K562 (cell line): Measurements from ENCODE around the gene EIF3I. TPM values are rescaled to one million over a fixed set of nuclear protein-coding genes. Genes with fewer than 3 reads are reported as not detected.

Experiments
- ATAC-seq: fragments of 200-7000 bp; cut with Tn5 transposase; 3 replicates; pipeline ENCODE4 v1.9.1; 2020; ENCODE audit warnings: moderate library complexity
- BruUV-seq: library from RNA; stranded (reverse); fragments of 400-500 nt; replicated peaks from 2 replicates; lab custom pipeline; 2021; lab: Mats Ljungman, UMichigan
- CTCF ChIA-PET: fragments of 300-600 bp; formaldehyde crosslinking; extraction: SDS; loops from one replicate; lab custom pipeline; 2021; ENCODE audit warnings: low intra/inter-chr PET ratio; lab: Yijun Ruan, JAX
- POLR2A ChIA-PET: fragments of 300-600, 350-650 bp; sonication (Branson Sonifier 250); formaldehyde crosslinking; extraction: SDS; loops from one replicate; lab custom pipeline; 2021; ENCODE audit warnings: antibody characterized with exemption, inconsistent platforms; lab: Yijun Ruan, JAX
- DNase-seq, 4 experiments: peaks; one replicate each; pipeline versions ENCODE4 v3.0.0 to v3.0.0-alpha.2; 2011 to 2018; ENCODE audit warnings: low spot score in 3 of 4, mixed read lengths in 3 of 4; ENCODE audit errors: extremely low read depth in 1 of 4
- FAIRE-seq: peaks from 2 replicates; lab custom pipeline; 2011; peaks lifted over from hg19 to GRCh38; lab: Jason Lieb, UNC
- H2AFZ ChIP-seq: 2 replicates; pipeline ENCODE4 v1.6.0; 2011; ENCODE audit warnings: low read depth, low read length, control low read depth, inconsistent platforms
- H3K27ac ChIP-seq: fragments of 200-600 bp; 3 replicates; pipeline ENCODE4 v1.8.0; 2011; ENCODE audit warnings: low read depth, mild to moderate bottlenecking, control low read depth, inconsistent platforms, low read length, moderate library complexity, mixed read lengths; ENCODE audit errors: extremely low read depth
- H3K27me3 ChIP-seq, 2 experiments: fragments of 300-600 bp in 1 of 2; 2 replicates in 1 of 2; 3 replicates in 1 of 2; pipeline versions ENCODE4 v1.6.0 to v1.8.0; 2011; ENCODE audit warnings: inconsistent platforms in 2 of 2, low read length in 2 of 2, mild to moderate bottlenecking in 1 of 2, mixed read lengths in 1 of 2, moderate library complexity in 1 of 2; ENCODE audit not compliant: control insufficient read depth in 2 of 2, insufficient read depth in 2 of 2
- H3K36me3 ChIP-seq: fragments of 300-600 bp; 3 replicates; pipeline ENCODE4 v1.8.0; 2011; ENCODE audit warnings: mild to moderate bottlenecking, low read length, inconsistent platforms; ENCODE audit not compliant: control insufficient read depth, insufficient read depth
- H3K4me1 ChIP-seq, 2 experiments: fragments of 200-600 bp in 1 of 2; replicated peaks in 1 of 2; 2 replicates in 1 of 2; 3 replicates in 1 of 2; pipeline versions ENCODE4 v1.5.1 to v1.8.0; 2011; ENCODE audit warnings: inconsistent platforms in 2 of 2, low read length in 2 of 2, mild to moderate bottlenecking in 1 of 2, mixed read lengths in 1 of 2, moderate library complexity in 1 of 2; ENCODE audit not compliant: control insufficient read depth in 2 of 2, insufficient read depth in 2 of 2
- H3K4me2 ChIP-seq: 2 replicates; pipeline ENCODE4 v1.6.1; 2011; ENCODE audit warnings: low read length, control low read depth, inconsistent platforms, mixed read lengths; ENCODE audit not compliant: insufficient read depth
- H3K4me3 ChIP-seq: fragments of 200-600 bp; sonication (generic), shearing (Covaris generic); 2 replicates; pipeline ENCODE4 v1.5.1; 2016; ENCODE audit warnings: control low read depth, inconsistent platforms
- H3K79me2 ChIP-seq: fragments of 200-600 bp; 3 replicates; pipeline ENCODE4 v1.8.0; 2011; ENCODE audit warnings: low read length, inconsistent platforms; ENCODE audit not compliant: control insufficient read depth, insufficient read depth
- H3K9ac ChIP-seq, 2 experiments: 2 replicates each; pipeline versions ENCODE4 v1.6.0 to v1.6.1; 2011; ENCODE audit warnings: low read depth in 2 of 2, low read length in 2 of 2, control low read depth in 1 of 2, inconsistent platforms in 1 of 2, mild to moderate bottlenecking in 1 of 2, mixed read lengths in 1 of 2; ENCODE audit not compliant: insufficient read depth in 1 of 2
- H3K9me1 ChIP-seq: one replicate; pipeline ENCODE4 v1.6.0; 2011; ENCODE audit warnings: inconsistent platforms, mild to moderate bottlenecking, low read length, moderate library complexity; ENCODE audit not compliant: control insufficient read depth, insufficient read depth
- H3K9me3 ChIP-seq: replicated peaks from 2 replicates; pipeline ENCODE4 v1.5.1; 2011; ENCODE audit warnings: low read depth, low read length, inconsistent platforms; ENCODE audit not compliant: control insufficient read depth, insufficient read depth
- H4K20me1 ChIP-seq: replicated peaks from 2 replicates; pipeline ENCODE4 v1.6.1; 2011; ENCODE audit warnings: low read length, inconsistent platforms, mixed read lengths; ENCODE audit not compliant: control insufficient read depth, insufficient read depth
- CREB1 ChIP-seq, 2 experiments: sonication (generic) in 1 of 2; formaldehyde crosslinking in 1 of 2; IDR thresholded peaks; 2 replicates each; pipeline versions ENCODE4 v1.6.1 to v1.8.0; 2012 to 2022; ENCODE audit warnings: inconsistent platforms in 1 of 2, mild to moderate bottlenecking in 1 of 2, missing genetic modification reagents in 1 of 2, moderate library complexity in 1 of 2
- HSF4 ChIP-seq: fragments of 250-450 bp; sonication (Bioruptor Pico); IDR thresholded peaks from 2 replicates; pipeline ENCODE4 v2.1.2; 2022; ENCODE audit warnings: mild to moderate bottlenecking, moderate library complexity, borderline replicate concordance
- KAT7 ChIP-seq: sonication (generic); formaldehyde crosslinking; IDR thresholded peaks from 2 replicates; pipeline ENCODE4 v1.8.0; 2022; ENCODE audit warnings: missing genetic modification reagents, mild to moderate bottlenecking, borderline replicate concordance
- MYC ChIP-seq, 2 experiments: fragments of 250-450 bp in 1 of 2; sonication (Bioruptor Pico) in 1 of 2; IDR thresholded peaks; 2 replicates each; pipeline versions ENCODE4 v1.5.1 to v1.6.1; 2012 to 2021; ENCODE audit warnings: low read depth in 2 of 2, borderline replicate concordance in 1 of 2, improper control_type of control experiment in 1 of 2, low read length in 1 of 2, mild to moderate bottlenecking in 1 of 2, moderate library complexity in 1 of 2
- OTX1 ChIP-seq: fragments of 450-650 bp; formaldehyde crosslinking; IDR thresholded peaks from 2 replicates; pipeline ENCODE4 v1.4.0; 2022; ENCODE audit warnings: mild to moderate bottlenecking
- POLR2B ChIP-seq: fragments of 450-650 bp; IDR thresholded peaks from 2 replicates; pipeline ENCODE4 v1.6.1; 2018; ENCODE audit warnings: low read depth; ENCODE audit not compliant: partially characterized antibody
- POLR2G ChIP-seq: fragments of 200-400 bp; formaldehyde crosslinking; IDR thresholded peaks from 2 replicates; pipeline ENCODE4 v1.6.1; 2017; ENCODE audit warnings: low read depth, mild to moderate bottlenecking, antibody characterized with exemption, low read length, moderate library complexity
- RAD51 ChIP-seq: fragments of 450-650 bp; IDR thresholded peaks from 2 replicates; pipeline ENCODE4 v1.7.1; 2016; ENCODE audit warnings: low read depth, mild to moderate bottlenecking, borderline replicate concordance
- RCOR1 ChIP-seq, 2 experiments: IDR thresholded peaks; 2 replicates each; pipeline ENCODE4 v1.6.1; 2012; ENCODE audit warnings: low read depth in 2 of 2, low read length in 2 of 2, borderline replicate concordance in 1 of 2, improper control_type of control experiment in 1 of 2
- SUPT5H ChIP-seq: fragments of 450-650 bp; IDR thresholded peaks from 2 replicates; pipeline ENCODE4 v1.6.1; 2016
- TBL1XR1 ChIP-seq, 2 experiments: IDR thresholded peaks; 2 replicates each; pipeline ENCODE4 v1.6.1; 2012; ENCODE audit warnings: improper control_type of control experiment in 2 of 2, low read length in 2 of 2, mild to moderate bottlenecking in 1 of 2
- TEAD2 ChIP-seq: fragments of 450-650 bp; IDR thresholded peaks from 2 replicates; pipeline ENCODE4 v1.6.1; 2016; ENCODE audit warnings: missing genetic modification characterization, control low read depth, missing compliant biosample characterization
- ZNF77 ChIP-seq: fragments of 250-450 bp; sonication (Bioruptor Pico); IDR thresholded peaks from 2 replicates; pipeline ENCODE4 v1.5.0; 2020
- WGBS: fragments of 100-300 bp; shearing (Covaris generic); methylation state at CpG from one replicate; pipeline ENCODE4 v1.1.6; 2016; ENCODE audit warnings: low coverage, mixed read lengths; ENCODE audit not compliant: insufficient coverage; ENCODE audit errors: missing lambda C conversion rate; 5-methylcytosine and 5-hydroxymethylcytosine counted together
- in situ Hi-C: fragments of 300-500 bp; cut with MboI; formaldehyde crosslinking; loops from 4 replicates; pipeline ENCODE4 v1.15.0; 2018; ENCODE audit warnings: inconsistent platforms, mixed read lengths
- intact Hi-C: fragments of 100-400 bp; cut with micrococcal nuclease; formaldehyde crosslinking; loops from 2 replicates; pipeline ENCODE4 v1.14.2; 2022
- polyA plus RNA-seq, 8 experiments: library from polyadenylated mRNA; depleted of rRNA in 4 of 8; stranded (reverse) in 5 of 8; unstranded in 3 of 8; fragments of >200 nt; fragmentation: Nextera tagmentation in 2 of 8; fragmentation: Illumina TruSeq in 1 of 8; extraction: Ambion mirVana in 2 of 8; extraction: Trizol in 1 of 8; gene quantifications; 2 replicates each; pipeline versions ENCODE4 v1.2.1 to v1.2.3, GENCODE V29; 2011 to 2014; ENCODE audit warnings: inconsistent platforms in 1 of 8, missing spikeins in 1 of 8
- total RNA-seq, 7 experiments: library from RNA; depleted of rRNA in 6 of 7; stranded (reverse); fragments of >200 nt in 6 of 7; fragmentation: Illumina TruSeq in 2 of 7; extraction: Trizol in 2 of 7; gene quantifications; 2 replicates each; pipeline versions ENCODE4 v1.2.1 to v1.2.3, GENCODE V29; 2011 to 2021; ENCODE audit warnings: low replicate concordance in 1 of 7
- TF ChIP-seq, protein P1 (sequence below): fragments of 200-800 bp; sonication (Bioruptor generic); IDR thresholded peaks from 2 replicates; pipeline ENCODE4 v1.6.1; 2017; ENCODE audit warnings: missing genetic modification characterization, missing compliant biosample characterization
- TF ChIP-seq, protein P2 (sequence below): sonication (generic); formaldehyde crosslinking; IDR thresholded peaks from 2 replicates; pipeline ENCODE4 v1.5.0; 2020; ENCODE audit warnings: missing genetic modification reagents
- TF ChIP-seq, protein P3 (sequence below): fragments of 450-650 bp; formaldehyde crosslinking; IDR thresholded peaks from 2 replicates; pipeline ENCODE4 v1.4.0; 2022; ENCODE audit warnings: missing genetic modification characterization
- TF ChIP-seq, protein P4 (sequence below): sonication (generic); formaldehyde crosslinking; IDR thresholded peaks from 2 replicates; pipeline ENCODE4 v1.9.0; 2022; ENCODE audit warnings: mild to moderate bottlenecking, missing genetic modification reagents

EIF3I gene
- total and polyA plus RNA-seq, 9 of the 15 experiments (the other 6 are each of a cell fraction or from before 2014, with no cell fraction given) = 414 to 1,526 (median 635) TPM

DNA sequence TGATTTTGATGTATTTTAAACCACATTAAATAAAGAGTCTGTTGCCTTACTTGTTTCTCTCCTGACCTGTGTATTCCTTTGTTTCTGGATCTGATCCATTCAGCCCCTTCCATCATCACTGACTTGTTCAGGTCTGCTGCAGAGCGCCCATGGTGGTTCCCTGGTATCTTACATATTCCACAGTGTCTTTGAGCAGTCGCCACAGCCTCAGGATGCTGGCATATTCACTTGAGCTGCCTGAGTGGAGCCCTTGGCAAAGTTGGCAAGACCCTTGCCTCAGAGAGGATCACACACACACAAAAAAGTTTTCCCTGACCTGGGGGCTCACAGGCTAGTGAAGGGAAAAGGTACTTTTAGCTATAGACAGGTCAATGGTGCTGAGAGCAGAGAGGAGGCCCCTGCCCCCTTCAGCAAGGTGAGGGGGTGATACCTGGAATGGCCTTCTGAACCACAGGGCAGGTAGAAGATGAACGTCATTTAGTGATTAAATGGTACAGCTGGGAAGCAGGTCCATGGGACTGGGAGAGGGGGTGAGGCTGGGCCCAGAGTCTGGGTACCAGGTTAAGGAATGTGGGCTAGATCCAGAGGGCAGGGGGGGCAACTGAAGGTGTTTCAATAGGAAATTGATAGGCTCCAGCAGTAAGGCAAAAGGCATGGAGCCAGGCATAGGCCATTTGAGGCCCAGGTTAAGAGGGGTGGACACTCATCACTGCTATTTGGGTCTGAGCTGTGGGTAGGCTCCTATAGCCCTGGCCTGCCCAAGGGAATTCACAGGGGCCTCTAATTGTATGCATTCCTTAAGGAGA lies 23.8 kb upstream of the EIF3I start:
- no peaks in the 10 kb centered on the region; the same call in none of the 2 replicates for H4K20me1 ChIP-seq
- peaks cover 16 to 39% of the 10 kb centered on the region in 2 experiments for H3K4me1 ChIP-seq
- intact Hi-C loops = no loop called here
- no peak overlapping the region for H3K4me2 ChIP-seq
- H3K36me3 ChIP-seq = peaks cover 51% of the 10 kb centered on the region
- ChIA-PET CTCF (no interaction called here), POLR2A (interaction anchor here (0.7 to 10.8 kb wide), 12 partner anchors 10 to 133 kb away, joined by 3 to 201 read pairs (median 4); partner anchors contain the start of genes DCDC2B, IQCC, KPNA6 and TXLNA)
- FAIRE-seq (no peak), ATAC-seq (no peak), DNase-seq (no peak)
- no peak overlapping the region; the same call in 2 of the 3 replicates for H3K27ac ChIP-seq
- H3K27me3 ChIP-seq = no peaks in the 10 kb centered on the region
- in situ Hi-C loops = no loop called here
- peak overlapping the region in 1 of 2 experiments; percentile 1; a peak in 1 of 4 replicates for H3K9ac ChIP-seq
- H3K4me3 ChIP-seq = no peak overlapping the region
- BruUV-seq = no TSS peak
- WGBS = 76% methylated on average over 3 of the region's 3 CpGs
- peaks cover 3% of the 10 kb centered on the region for H3K9me1 ChIP-seq
- no peaks in the 10 kb centered on the region for H3K9me3 ChIP-seq
- H3K79me2 ChIP-seq = peaks cover 13% of the 10 kb centered on the region; the same call in 2 of the 3 replicates
- H2AFZ ChIP-seq = no peak overlapping the region
- TF ChIP-seq OTX1 (peak; percentile 68; the same call in 1 of the 2 replicates), ZNF77 (no peak), CREB1 (IDR thresholded peaks at IDR 0.05) (no peak), CREB1 (CRISPR knock-in tag; IDR thresholded peaks at IDR 0.05) (no peak), POLR2B (peak; percentile 37), TBL1XR1 (IDR thresholded peaks at IDR 0.05; ENCODE audit: low read length in 2 of 2) (no peak), HSF4 (CRISPR knock-in tag) (no peak), KAT7 (CRISPR knock-in tag) (0 out of 2 replicates have a peak, but pooled peaks have one; percentile 37), SUPT5H (peak; percentile 67), RCOR1 (IDR thresholded peaks at IDR 0.05; ENCODE audit: borderline replicate concordance in 1 of 2, low read depth in 2 of 2, low read length in 2 of 2) (no peak), POLR2G (no peak), RAD51 (no peak), MYC (IDR thresholded peaks at IDR 0.05; ENCODE audit: low read depth, low read length) (no peak), MYC (CRISPR knock-in tag; IDR thresholded peaks at IDR 0.05; ENCODE audit: borderline replicate concordance, low read depth) (0 out of 2 replicates have a peak, but pooled peaks have one; percentile 21), TEAD2 (tag) (no peak)
- TF ChIP-seq, protein P1, sequence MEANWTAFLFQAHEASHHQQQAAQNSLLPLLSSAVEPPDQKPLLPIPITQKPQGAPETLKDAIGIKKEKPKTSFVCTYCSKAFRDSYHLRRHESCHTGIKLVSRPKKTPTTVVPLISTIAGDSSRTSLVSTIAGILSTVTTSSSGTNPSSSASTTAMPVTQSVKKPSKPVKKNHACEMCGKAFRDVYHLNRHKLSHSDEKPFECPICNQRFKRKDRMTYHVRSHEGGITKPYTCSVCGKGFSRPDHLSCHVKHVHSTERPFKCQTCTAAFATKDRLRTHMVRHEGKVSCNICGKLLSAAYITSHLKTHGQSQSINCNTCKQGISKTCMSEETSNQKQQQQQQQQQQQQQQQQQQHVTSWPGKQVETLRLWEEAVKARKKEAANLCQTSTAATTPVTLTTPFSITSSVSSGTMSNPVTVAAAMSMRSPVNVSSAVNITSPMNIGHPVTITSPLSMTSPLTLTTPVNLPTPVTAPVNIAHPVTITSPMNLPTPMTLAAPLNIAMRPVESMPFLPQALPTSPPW (CRISPR knock-in tag) = no peak
- TF ChIP-seq, protein P2, sequence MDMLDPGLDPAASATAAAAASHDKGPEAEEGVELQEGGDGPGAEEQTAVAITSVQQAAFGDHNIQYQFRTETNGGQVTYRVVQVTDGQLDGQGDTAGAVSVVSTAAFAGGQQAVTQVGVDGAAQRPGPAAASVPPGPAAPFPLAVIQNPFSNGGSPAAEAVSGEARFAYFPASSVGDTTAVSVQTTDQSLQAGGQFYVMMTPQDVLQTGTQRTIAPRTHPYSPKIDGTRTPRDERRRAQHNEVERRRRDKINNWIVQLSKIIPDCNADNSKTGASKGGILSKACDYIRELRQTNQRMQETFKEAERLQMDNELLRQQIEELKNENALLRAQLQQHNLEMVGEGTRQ (CRISPR knock-in tag) = no peak
- TF ChIP-seq, protein P3, sequence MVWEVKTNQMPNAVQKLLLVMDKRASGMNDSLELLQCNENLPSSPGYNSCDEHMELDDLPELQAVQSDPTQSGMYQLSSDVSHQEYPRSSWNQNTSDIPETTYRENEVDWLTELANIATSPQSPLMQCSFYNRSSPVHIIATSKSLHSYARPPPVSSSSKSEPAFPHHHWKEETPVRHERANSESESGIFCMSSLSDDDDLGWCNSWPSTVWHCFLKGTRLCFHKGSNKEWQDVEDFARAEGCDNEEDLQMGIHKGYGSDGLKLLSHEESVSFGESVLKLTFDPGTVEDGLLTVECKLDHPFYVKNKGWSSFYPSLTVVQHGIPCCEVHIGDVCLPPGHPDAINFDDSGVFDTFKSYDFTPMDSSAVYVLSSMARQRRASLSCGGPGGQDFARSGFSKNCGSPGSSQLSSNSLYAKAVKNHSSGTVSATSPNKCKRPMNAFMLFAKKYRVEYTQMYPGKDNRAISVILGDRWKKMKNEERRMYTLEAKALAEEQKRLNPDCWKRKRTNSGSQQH = peak; percentile 89
- TF ChIP-seq, protein P4, sequence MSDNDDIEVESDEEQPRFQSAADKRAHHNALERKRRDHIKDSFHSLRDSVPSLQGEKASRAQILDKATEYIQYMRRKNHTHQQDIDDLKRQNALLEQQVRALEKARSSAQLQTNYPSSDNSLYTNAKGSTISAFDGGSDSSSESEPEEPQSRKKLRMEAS (CRISPR knock-in tag) = peak; percentile 22; the same call in 1 of the 2 replicates
